Measurements from ENCODE around the gene CDC25A. TPM values are rescaled to one million over a fixed set of nuclear protein-coding genes. Genes with fewer than 3 reads are reported as not detected.
A peak's percentile ranks its signal among the peaks of the same experiment; 100 is the strongest.

The CDC25A gene
- polyA plus RNA-seq, 4 donors, result 9.7 to 12.3 (median 10.6) TPM

DNA sequence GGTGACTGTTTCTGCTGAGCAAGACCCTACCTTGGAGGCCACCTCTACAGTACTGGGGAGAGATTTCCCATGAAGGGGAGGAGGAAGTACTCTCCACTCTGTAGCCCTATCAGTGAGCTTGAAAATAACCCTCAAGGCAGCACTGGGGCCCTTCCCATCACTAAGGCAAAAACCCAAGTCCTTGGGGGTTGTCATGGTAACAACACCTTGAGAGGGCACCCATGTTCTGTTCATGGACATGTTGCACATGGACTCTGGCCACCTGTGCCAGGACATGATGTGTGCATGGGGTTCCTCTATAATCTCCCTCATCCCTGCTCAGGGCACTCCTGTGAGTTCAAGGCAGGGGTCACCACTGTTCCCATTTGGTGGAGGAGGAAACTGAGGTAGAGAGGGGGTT lies 10.9 kb upstream of the CDC25A start:
- DNase-seq (ENCODE audit: low read depth in 4 of 4, low spot score in 2 of 4), result no peak

DNA sequence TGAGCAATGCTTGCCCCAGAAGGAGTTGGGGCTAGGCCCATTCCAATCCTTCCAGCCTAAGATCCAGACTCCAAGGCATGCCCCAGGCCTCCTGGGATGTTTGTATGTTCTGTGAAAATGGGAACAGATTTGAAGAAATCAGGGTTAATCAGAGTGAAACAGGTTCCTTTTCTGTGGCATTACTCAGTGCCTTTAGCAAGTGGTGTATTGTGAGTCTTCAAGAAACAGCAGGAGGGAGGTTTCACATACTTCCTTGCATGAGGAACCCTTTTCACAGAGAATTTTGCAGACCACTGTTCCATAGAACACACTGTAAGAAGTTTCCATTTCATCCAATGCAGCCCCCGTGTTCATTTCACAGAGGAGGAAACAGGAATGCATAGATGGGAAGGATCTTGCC lies 8.4 kb upstream of the CDC25A start:
- no peak for DNase-seq (ENCODE audit: low read depth in 4 of 4, low spot score in 2 of 4)

DNA sequence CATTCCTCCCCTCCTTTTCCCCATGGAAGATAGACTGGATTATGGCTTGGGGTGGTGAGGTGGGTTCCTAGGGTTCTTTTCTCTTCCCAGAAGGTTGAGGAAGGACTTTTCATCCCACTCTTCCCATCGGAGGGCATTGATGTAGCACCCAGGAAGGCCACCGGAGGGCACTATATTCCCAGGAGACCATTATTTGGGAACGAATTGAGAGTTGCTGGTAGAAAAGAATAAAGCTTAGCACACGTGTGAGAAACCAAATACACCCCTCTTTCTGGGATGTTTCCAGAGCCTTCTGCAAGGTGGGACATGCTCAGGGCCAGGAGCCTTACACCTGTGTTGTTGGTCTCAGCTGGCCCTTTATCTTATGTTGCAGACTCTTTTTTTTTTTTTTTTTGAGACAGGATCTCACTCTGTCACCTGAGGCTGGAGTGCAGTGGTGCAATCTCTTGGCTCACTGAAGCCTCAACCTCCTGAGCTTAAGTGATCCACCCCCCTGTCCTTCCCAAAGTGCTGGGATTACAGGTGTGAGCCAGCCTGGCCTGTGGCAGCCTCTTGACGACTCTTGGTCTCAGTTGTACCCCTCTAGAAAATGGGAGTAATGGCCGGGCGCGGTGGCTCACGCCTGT lies 6.3 kb upstream of the CDC25A start:
- DNase-seq (ENCODE audit: low read depth in 4 of 4, low spot score in 2 of 4), result peak in 2 of 4 donors; percentile 41 to 51

DNA sequence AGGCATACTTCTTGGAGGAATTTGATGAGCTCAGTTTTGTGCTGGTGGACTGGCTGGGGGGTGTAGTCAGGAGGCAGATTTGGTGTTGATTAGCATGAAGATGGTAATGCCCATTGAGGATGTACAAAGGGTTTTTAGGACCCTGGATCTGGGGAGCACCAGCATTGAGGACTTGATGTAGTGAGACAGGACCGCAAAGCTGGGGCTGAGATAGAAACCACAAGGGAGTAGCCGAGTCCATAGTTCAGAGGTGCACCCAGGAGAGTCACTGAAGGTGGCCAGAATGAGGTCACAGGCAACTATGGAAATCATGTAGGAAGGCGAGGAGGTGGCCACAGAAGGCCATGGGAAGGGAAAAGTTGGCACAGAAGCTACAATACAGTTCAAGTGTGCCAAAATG lies 2.7 kb upstream of the CDC25A start:
- DNase-seq (ENCODE audit: low read depth in 4 of 4, low spot score in 2 of 4), result no peak

DNA sequence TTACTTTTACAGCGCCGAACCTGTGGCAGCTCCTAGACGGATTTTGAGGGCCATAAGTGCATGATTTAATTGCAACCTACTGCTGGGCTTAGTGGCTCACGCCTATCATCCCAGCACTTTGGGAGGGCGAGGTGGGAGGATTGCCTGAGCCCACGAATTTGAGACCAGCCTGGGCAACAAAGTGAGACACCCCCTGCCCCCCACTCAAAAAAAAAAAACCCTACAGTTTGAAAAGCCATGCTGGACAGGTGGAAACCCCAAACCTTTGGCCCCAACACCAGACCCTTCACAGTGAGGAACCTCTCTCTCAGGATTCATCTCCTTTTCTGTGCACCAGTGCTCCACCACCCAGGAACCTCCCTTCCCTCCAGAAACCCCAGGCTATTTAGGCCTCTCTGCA lies 1.1 kb upstream of the CDC25A start:
- DNase-seq (ENCODE audit: low read depth in 4 of 4, low spot score in 2 of 4), result no peak

DNA sequence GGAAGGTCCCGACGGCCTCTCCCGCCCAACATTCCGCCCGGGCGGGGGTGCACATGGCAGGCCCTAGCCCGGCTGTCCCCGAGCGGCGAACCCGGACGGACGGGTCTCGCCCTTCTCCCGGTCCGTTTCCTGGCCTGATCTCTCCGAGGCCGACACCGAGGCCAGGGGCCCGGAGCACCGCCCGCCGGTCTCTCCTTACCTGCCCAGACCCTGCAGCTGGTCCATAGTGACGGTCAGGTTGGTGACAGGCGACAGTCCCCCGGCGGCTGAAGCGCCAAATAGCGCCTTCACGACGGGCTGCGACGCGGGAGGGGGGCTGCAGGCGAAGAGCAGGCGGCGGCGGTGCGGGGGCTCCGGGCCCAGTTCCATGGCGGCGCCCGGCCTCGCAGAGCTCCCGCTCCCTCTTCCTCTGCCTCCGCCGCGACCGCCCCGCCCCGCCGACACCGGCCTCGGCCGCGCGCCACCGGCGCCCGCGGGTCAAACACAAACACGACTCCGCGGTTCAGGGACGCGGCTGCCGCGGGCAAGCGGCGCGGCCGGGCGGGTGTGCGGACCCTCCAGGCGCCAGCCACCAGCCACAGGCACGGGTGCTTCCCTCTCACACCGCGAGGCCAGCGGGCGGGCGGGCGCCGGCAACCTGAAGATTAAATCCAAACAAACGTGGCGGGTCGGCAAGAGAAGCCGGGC lies 495 bp downstream of the CDC25A start:
- peak in 1 of 4 donors; percentile 51 for DNase-seq (ENCODE audit: low read depth in 4 of 4, low spot score in 2 of 4)

DNA sequence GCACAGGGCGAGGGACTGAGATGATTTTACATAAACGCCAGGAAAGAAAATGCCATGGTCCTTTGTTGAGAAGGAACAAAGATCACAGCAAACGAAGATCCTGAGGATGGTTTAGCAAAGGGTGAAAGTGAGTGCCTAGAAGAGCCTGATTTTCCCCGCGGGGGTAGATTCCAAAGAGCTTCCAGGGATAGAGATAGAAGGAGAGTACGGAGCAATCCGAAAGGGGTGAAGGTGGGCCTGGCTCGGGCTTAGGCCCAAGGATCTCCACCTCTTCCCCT lies 977 bp downstream of the CDC25A start:
- DNase-seq (ENCODE audit: low read depth in 4 of 4, low spot score in 2 of 4), result peak in 1 of 4 donors; percentile 9

DNA sequence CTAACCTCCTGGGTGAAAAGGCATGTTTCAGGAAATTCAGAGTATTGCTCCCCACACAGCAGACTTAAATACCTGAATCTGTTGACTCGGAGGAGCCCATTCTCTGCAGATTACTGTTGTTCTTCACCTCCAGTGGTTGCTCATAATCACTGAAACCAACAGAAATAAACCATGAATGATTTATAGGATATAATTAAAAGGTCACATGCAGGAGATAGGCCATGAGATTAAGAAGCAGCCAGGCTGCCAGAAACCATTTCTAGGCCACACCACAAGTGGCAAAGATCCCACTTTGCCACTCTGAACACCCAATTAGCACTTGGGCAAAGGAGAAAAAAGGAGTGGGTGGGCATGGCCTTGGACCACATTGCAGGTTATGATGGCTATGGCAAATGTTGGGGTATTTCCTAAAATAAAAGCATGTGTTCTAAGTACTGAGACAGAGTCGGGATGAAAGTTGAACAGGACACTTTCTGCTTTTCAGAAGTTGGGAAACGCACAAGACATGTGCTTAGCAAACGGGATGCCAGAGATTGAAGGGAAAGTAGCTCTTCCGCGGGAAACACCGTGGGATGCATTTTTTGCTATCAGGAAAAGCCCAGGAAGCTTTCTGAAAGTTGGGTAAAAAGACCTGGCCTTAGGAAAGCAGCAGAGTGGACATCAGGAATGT lies 1.5 kb downstream of the CDC25A start:
- DNase-seq (ENCODE audit: low read depth in 4 of 4, low spot score in 2 of 4), result peak in 1 of 4 donors; percentile 7

DNA sequence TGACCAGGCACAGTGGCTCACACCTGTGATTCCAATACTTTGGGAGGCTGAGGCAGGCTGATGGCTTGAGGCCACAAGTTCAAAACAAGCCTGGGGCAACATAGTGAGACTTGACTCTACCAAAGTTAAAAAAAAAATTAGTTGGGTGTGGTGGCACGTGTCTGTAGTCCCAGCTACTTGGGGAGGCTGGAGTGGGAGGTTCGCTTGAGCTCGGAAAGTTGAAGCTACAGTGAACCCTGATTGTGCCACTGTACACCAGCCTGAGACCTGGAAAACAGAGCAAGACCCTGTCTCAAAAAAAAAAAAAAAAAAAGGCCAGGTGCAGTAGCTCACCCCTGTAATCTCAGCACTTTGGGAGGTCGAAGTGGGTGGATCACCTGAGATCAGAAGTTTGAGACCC lies 3.1 kb downstream of the CDC25A start:
- no peak for DNase-seq (ENCODE audit: low read depth in 4 of 4, low spot score in 2 of 4)

DNA sequence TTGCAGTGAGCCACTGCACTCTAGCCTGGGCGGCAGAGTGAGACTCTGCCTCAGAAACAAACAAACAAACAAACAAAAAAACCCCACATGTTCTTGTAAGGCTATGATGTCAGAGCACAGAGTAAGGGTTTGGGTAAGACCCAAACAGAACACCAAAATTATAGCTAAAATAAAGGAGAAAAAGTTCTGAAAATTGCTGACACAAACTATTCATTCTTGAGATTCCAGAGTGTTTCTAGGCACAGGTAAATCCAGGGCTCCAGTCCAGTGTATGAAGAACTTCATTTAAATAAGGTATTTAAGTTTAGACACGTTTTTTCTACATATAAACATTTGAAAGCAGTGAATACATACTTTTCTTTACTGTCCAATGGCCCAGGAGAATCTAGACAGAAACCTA lies 3.9 kb downstream of the CDC25A start:
- no peak for DNase-seq (ENCODE audit: low read depth in 4 of 4, low spot score in 2 of 4)

DNA sequence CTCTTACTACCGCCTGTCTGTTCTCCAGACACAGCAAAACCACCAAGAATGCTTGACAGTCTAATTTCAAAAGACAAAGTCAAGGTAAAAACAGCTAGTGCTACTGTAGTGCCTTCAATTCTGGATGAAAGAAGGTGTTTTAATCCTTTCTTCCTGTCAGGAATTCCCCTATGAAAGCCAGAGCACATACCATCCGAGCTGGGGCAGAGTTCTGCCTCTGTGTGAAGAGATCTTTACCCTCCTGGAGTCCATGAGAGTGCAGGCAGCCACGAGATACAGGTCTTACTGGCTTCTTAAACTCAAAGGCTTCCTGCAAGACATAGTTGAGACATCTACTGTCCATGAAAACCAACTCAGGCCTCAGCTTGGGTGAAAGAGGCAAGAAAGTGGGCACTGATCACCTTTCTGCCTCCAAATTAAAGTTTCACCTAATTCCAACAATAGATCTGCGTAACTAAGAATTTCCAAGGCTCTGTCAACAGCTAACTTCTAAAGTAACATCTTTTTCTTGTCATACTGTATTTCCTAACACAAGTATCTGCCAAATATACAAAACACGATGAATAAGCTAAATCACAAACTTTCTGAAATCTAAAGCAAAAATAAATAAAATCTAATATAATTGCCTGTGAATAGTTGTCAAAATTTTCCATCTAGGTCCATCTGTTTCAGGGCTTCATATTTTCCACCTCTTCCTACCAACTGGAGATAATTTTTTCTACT lies 7.5 kb downstream of the CDC25A start:
- no peak for DNase-seq (ENCODE audit: low read depth in 4 of 4, low spot score in 2 of 4)

DNA sequence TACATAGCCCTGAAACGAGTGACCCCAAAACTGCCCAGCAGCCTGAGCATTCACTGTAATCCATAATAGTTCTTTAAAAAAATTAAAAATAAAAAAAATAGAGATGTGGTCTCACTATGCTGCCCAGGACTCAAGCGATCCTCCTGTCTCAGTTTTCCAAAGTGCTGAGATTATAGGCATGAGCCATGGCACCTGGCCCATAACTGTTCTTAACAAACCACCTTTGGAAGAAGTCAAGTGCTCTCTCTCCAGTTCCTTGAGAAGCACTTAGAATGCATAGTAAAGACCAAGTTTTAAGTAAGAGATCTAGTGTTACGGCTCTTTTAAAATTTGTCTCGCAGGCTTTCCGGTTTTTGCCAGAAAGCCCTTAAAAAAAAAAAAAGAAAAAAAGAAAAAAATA lies 8.2 kb downstream of the CDC25A start:
- no peak for DNase-seq (ENCODE audit: low read depth in 4 of 4, low spot score in 2 of 4)

DNA sequence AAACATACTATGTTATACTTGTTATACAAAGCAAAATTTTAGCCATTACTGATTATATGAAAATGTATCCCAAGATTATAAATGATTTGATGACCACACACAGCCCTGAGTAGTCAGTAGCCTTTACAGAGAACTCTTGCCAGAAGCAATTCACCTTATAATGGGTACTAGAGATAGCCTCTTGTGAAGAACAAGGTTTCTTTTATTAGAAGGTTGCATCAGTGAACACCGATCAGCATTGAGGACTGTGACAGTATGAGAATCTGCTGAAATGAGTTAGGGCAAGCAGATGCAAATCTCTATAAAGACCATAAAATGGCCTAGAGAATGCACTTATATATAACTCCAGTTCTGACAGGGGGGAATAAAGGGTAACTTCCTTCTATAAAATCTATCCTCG lies 10.1 kb downstream of the CDC25A start:
- DNase-seq (ENCODE audit: low read depth in 4 of 4, low spot score in 2 of 4), result no peak

DNA sequence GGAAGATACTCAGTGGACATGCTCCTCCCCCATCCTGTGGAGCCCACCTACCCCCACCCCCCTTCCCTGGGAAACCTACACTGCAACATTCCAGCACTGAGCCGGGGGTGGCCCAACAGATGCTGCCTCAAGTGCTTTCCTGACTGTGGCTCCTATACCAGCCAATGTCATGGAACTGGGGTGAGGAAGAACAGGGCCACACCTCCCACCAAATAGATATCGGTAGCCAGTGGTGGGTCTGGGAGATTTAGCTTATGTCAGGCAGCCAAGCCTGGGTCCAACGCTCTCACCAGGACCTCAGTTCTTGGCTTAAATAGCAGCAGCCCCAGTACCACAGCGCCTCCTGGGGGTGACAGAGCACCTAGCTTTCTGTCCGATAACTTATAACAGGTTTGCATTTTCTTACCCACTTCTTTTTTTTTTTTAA lies 30.3 kb downstream of the CDC25A start:
- peak in 1 of 4 donors; percentile 53 for DNase-seq (ENCODE audit: low read depth in 4 of 4, low spot score in 2 of 4)

DNA sequence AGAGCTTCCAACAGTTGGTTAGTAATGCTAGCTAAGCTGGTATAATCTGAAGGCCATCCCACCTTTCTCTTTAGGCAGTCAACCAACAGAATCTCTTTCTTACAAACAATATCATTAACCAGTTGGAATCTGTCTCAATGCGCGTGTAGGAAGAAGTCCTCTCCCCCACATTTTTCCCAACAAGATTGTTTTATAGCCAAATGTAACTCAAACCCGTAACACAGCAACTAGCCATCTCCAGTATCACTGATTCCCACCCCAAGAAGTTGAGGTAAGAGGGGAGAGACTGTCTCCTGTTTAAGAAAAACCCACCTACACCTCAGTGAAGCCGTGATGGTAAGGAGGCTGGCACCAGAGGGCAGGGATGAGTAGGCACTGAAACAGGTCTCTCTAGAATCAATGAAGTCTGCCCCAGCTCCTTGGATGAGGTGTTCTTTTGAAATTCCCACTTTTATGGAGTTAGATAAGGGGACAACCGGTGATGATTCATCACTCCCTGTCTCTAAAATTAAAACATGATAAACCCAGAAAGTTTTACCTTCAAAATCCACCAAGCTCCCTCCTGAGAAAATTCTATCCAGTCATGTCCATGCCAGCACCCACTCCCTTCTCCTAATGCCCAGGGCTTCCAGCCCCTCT lies 30.9 kb downstream of the CDC25A start:
- no peak for DNase-seq (ENCODE audit: low read depth in 4 of 4, low spot score in 2 of 4)

DNA sequence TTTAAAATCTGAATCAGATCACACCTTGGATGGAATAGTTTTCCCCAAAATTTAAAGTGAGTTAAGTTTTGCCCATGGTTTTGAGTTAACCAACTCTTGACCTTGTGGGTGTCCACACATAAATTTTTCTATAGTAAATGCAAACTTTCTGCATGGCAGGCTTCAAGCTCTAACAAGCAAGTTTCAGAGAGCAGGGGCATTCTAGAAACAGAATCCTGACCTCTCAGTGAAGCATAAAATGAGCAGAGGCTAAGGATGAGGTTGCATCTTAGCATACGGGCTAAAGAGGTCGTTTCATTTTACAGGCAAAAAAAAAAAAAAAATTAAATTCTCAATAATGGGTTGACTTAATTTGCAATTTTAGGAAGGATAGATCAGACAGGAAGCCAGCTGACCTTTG lies 32.1 kb downstream of the CDC25A start:
- DNase-seq (ENCODE audit: low read depth in 4 of 4, low spot score in 2 of 4), result no peak

DNA sequence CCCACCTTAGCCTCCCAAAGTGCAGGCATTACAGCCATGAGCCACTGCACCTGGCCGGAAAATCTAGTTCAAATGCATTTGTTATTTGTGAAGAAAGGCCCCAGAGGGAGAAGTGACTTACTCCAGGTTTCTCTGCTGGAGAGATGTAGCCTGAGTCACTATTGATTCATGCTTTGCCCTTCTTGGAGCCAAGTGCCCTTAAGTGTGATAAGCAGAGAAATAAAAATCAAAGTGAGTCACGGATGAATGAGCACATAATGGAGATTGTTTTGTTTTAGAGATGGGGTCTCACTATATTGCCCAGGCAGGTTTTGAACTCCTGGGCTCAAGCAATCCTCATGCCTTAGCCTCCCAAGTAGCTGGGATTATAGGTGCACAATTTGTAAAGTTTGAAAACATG lies 33.1 kb downstream of the CDC25A start:
- DNase-seq (ENCODE audit: low read depth in 4 of 4, low spot score in 2 of 4), result no peak

DNA sequence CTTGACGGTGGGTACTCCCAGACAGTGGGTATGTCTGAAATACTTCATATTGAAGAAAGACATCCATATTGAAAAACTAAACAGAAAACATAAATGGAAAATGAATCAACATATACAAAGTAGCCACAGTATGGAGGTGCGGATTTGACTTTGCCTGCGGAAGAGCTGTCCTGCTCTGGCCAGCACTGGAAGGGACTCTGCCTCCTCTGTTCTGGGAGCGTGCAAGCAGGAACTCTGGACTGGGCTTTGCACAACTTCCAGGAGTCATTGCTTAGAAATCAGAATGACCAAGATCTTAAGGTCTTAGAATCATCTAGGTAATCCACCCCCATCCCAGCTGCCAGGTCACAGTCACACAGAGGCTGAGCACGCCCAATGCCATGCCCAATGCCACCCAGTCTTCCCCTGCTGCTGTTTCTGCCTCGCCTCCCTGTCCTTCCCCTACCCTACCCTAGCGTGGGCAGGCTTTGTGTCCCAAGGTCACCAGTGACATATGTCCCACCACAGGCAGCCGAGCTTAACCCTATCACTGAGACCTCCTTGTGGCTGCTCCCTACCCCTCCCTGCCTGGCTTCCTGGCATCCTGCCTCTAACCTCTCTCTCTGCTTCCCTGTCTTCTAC lies 36.3 kb downstream of the CDC25A start:
- DNase-seq (ENCODE audit: low read depth in 4 of 4, low spot score in 2 of 4), result no peak

DNA sequence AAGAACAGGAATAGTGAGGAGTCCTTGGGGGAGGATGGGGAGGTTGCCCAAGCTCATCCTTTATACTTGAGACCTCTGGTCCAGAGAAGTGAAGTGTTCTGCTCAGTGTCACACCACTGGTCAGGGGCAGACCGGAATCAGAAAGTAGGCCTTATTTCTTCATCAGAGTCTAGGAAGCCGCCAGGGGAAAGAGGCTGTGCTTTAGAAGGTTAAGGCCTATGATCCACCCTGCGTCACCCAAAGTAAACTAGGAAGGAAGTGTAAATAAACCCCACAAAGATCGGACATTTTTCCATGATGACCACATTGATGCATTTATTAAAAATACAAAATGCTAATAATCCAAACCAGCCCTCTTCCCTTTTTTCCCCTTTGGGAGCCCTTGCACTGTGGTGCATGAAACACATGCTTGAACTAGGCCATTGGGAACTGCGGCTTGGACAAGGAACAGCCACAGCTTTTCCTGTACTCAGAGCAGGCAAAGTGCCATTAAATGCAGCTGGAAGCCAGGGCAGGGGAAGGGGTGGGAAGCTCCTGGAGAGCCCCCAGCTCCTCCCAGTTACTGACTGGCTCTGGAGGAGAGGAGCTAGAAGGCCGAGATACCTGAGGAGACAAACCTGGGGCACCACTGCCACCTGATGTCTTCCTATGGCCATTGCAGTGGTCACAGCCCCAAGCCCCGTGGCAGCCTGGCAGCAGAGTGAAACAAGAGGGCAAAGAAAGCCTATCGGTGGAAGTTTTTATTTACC lies 37.0 kb downstream of the CDC25A start:
- DNase-seq (ENCODE audit: low read depth in 4 of 4, low spot score in 2 of 4), result peak in 1 of 4 donors; percentile 65

DNA sequence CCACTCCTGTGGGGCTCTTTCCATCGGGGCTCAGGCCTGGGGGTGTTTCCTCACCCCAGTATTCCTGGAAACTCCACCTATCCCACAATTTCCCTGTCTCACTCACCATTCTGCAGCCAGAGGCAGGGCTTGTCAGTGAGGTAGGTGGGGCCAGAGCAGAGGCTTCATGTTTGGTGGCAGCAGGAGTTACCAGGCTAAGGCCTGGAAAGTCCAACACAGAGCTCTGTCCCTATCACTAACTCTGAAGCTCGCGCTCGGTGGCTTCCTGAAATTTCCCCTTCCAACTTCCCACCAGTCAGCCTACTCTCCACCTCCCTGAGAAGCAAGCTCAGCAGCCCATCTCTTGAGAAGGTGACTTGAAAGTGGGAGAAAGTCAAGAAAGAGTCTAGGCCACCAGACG lies 44.2 kb downstream of the CDC25A start:
- DNase-seq (ENCODE audit: low read depth in 4 of 4, low spot score in 2 of 4), result no peak

Measured in left renal cortex interstitium (tissue), 4 donors.